Suprapubic skin (tissue), 4 donors: Measurements from ENCODE around the gene HMCN1.

Experiments used
- EP300 ChIP-seq: sonication (generic); formaldehyde crosslinking; IDR thresholded peaks from one replicate; pipeline ENCODE4 v1.6.1; 2017; ENCODE audit warnings: antibody characterized with exemption
- POLR2A ChIP-seq, 2 donors: fragments of 450-650 bp; IDR thresholded peaks; one replicate each; pipeline ENCODE4 v1.6.1; 2017; ENCODE audit warnings: antibody characterized with exemption in 2 of 2, mild to moderate bottlenecking in 2 of 2, moderate library complexity in 2 of 2
- POLR2AphosphoS5 ChIP-seq, 3 donors: sonication (generic); formaldehyde crosslinking; IDR thresholded peaks; one replicate each; pipeline ENCODE4 v1.6.1; 2017; ENCODE audit warnings: antibody characterized with exemption in 3 of 3
- TF ChIP-seq, protein P1 (sequence below), 2 donors: fragments of 200-600 bp in 1 of 2; fragments of 450-650 bp in 1 of 2; sonication (generic) in 1 of 2; IDR thresholded peaks; one replicate each; pipeline ENCODE4 v1.5.1; 2016 to 2019; ENCODE audit warnings: antibody characterized with exemption in 2 of 2, mild to moderate bottlenecking in 1 of 2, moderate library complexity in 1 of 2

DNA sequence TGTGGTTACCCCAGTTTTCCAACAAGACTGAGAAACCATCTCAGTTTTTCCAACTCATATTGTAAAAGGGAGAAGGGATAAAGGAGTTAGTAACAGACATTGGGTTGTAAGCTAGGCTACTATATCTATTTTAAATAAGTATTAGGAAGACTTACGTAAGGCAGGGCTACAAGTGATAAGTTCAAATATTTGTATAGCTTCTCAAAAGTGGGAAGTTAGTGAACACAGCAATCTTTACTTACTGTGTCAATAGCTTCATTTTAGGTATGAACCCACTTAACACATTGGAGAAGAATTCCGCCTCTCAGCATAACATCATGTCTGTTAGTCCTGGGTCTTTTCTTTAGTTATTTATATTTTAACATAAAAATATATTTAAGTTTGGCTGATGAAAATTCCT is 320.7 kb downstream of the HMCN1 start:
- TF ChIP-seq, protein P1, sequence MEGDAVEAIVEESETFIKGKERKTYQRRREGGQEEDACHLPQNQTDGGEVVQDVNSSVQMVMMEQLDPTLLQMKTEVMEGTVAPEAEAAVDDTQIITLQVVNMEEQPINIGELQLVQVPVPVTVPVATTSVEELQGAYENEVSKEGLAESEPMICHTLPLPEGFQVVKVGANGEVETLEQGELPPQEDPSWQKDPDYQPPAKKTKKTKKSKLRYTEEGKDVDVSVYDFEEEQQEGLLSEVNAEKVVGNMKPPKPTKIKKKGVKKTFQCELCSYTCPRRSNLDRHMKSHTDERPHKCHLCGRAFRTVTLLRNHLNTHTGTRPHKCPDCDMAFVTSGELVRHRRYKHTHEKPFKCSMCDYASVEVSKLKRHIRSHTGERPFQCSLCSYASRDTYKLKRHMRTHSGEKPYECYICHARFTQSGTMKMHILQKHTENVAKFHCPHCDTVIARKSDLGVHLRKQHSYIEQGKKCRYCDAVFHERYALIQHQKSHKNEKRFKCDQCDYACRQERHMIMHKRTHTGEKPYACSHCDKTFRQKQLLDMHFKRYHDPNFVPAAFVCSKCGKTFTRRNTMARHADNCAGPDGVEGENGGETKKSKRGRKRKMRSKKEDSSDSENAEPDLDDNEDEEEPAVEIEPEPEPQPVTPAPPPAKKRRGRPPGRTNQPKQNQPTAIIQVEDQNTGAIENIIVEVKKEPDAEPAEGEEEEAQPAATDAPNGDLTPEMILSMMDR (IDR thresholded peaks at IDR 0.05), result no peak
- TF ChIP-seq EP300, result no peak
- TF ChIP-seq POLR2A (IDR thresholded peaks at IDR 0.05), result no peak
- no peak for TF ChIP-seq POLR2AphosphoS5 (IDR thresholded peaks at IDR 0.05)
